ENCODE data around the gene PHACTR1.

PHACTR1 gene

GRCh38 chr6:13079096-13079723, 362.6 kb downstream of the PHACTR1 start:
- DNase-seq, result no peak

- DNase-seq, result no peak
Measured at GRCh38 chr6:13080462-13081188, 364.1 kb downstream of the PHACTR1 start.

- DNase-seq, result no peak
Measured at GRCh38 chr6:13081189-13081563, 364.6 kb downstream of the PHACTR1 start.

GRCh38 chr6:13089296-13089994, 372.9 kb downstream of the PHACTR1 start:
- DNase-seq, result no peak

- DNase-seq, result no peak
Measured at GRCh38 chr6:13091192-13091591, 374.6 kb downstream of the PHACTR1 start.

GRCh38 chr6:13094781-13095425, 378.3 kb downstream of the PHACTR1 start:
- DNase-seq, result no peak

- no peak for DNase-seq
Measured at GRCh38 chr6:13096084-13096483, 379.5 kb downstream of the PHACTR1 start.

- no peak for DNase-seq
Measured at GRCh38 chr6:13097454-13097853, 380.9 kb downstream of the PHACTR1 start.

- DNase-seq, result no peak
Measured at GRCh38 chr6:13098006-13098405, 381.4 kb downstream of the PHACTR1 start.

- no peak for DNase-seq
Measured at GRCh38 chr6:13098793-13099570, 382.4 kb downstream of the PHACTR1 start.

GRCh38 chr6:13099771-13100170, 383.2 kb downstream of the PHACTR1 start:
- DNase-seq, result no peak

- DNase-seq, result no peak
Measured at GRCh38 chr6:13101409-13101808, 384.8 kb downstream of the PHACTR1 start.

GRCh38 chr6:13101985-13102384, 385.4 kb downstream of the PHACTR1 start:
- DNase-seq, result no peak

- DNase-seq, result no peak
Measured at GRCh38 chr6:13103169-13103568, 386.6 kb downstream of the PHACTR1 start.

- DNase-seq, result no peak
Measured at GRCh38 chr6:13105139-13105538, 388.6 kb downstream of the PHACTR1 start.

- no peak for DNase-seq
Measured at GRCh38 chr6:13112921-13113320, 396.4 kb downstream of the PHACTR1 start.

- DNase-seq, result no peak
Measured at GRCh38 chr6:13113376-13113775, 396.8 kb downstream of the PHACTR1 start.

- no peak for DNase-seq
Measured at GRCh38 chr6:13113981-13114593, 397.5 kb downstream of the PHACTR1 start.

GRCh38 chr6:13116155-13116554, 399.6 kb downstream of the PHACTR1 start:
- no peak for DNase-seq

- DNase-seq, result no peak
Measured at GRCh38 chr6:13117570-13117969, 401.0 kb downstream of the PHACTR1 start.

- no peak for DNase-seq
Measured at GRCh38 chr6:13119549-13119948, 403.0 kb downstream of the PHACTR1 start.

Data from NCI-H1694 (cell line).